ENCODE measurements around the gene TMED1.

Gene TMED1

DNA sequence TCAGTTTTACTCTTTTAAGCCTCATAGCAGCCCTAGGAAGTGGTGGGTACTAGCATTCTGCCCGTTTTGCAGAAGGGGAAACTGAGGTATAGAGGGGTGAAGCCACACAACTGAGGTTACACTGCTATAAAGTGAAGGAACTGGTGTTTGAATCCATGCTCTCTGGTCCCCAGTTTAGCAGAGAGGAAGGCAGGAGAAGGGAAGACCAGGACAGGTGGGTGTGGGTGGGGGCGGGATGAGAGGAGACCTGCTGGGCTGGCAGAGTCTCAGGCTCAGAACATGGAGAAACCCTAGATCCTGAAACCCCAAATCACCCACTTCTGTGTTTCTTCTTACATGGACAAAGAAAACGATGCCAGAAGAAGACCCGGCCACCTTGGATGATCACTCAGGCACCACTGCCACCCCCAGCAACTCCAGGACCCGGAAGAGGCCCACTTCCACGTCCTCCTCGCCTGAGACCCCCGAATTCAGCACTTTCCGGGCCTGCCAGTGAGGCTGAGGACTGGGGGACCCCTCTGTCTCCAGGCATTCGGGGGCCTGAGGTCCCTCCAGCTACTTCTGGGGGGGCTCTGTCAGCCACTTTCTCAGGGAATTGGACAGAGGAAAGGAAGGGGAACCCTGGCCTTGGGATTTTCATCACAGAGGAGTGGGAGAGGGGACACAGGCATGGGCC, 33.0 kb upstream of the TMED1 start:
- TF ChIP-seq, protein P1, sequence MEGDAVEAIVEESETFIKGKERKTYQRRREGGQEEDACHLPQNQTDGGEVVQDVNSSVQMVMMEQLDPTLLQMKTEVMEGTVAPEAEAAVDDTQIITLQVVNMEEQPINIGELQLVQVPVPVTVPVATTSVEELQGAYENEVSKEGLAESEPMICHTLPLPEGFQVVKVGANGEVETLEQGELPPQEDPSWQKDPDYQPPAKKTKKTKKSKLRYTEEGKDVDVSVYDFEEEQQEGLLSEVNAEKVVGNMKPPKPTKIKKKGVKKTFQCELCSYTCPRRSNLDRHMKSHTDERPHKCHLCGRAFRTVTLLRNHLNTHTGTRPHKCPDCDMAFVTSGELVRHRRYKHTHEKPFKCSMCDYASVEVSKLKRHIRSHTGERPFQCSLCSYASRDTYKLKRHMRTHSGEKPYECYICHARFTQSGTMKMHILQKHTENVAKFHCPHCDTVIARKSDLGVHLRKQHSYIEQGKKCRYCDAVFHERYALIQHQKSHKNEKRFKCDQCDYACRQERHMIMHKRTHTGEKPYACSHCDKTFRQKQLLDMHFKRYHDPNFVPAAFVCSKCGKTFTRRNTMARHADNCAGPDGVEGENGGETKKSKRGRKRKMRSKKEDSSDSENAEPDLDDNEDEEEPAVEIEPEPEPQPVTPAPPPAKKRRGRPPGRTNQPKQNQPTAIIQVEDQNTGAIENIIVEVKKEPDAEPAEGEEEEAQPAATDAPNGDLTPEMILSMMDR (IDR thresholded peaks at IDR 0.05; ENCODE audit: low read depth, low read length, missing control alignments): no peak
- DNase-seq (ENCODE audit: low read depth): no peak
- no peak overlapping the region for H3K4me3 ChIP-seq (ENCODE audit: low read depth, low read length)

GRCh38 chr19:10866495-10866894, 30.5 kb upstream of the TMED1 start:
- TF ChIP-seq, protein P1 (IDR thresholded peaks at IDR 0.05; ENCODE audit: low read depth, low read length, missing control alignments): no peak
- H3K4me3 ChIP-seq (ENCODE audit: low read depth, low read length): no peak overlapping the region

DNA sequence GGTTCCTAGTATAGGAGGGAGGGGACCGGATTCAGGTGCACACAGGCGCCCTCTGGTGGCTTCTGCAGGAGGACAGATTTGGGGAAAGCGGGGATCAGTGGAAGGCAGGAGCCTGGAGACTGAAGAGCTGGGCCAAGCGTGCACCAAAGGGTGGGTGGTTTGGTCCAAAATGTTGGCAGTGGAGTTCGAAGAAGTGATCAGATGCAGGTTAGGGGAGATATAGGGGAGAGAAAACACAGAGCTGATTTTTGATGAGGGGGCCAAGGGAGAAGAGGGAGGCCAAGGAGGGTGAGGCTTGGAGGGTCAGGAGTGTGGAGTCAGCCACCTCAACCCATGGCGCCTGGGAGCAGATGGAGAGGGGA, 28.5 kb upstream of the TMED1 start:
- no peak overlapping the region for H3K4me3 ChIP-seq (ENCODE audit: low read depth, low read length)
- DNase-seq (ENCODE audit: low read depth): no peak
- TF ChIP-seq, protein P1 (IDR thresholded peaks at IDR 0.05; ENCODE audit: low read depth, low read length, missing control alignments): peak; percentile 91

More at GRCh38 chr19:10866495-10866894, 30.5 kb upstream of the TMED1 start:
- DNase-seq (ENCODE audit: low read depth): no peak

- TF ChIP-seq, protein P1 (IDR thresholded peaks at IDR 0.05; ENCODE audit: low read depth, low read length, missing control alignments): no peak
- no peak for DNase-seq (ENCODE audit: low read depth)
- H3K4me3 ChIP-seq (ENCODE audit: low read depth, low read length): no peak overlapping the region
These were observed 27.2 kb upstream of the TMED1 start for GRCh38 chr19:10863107-10863717.

DNA sequence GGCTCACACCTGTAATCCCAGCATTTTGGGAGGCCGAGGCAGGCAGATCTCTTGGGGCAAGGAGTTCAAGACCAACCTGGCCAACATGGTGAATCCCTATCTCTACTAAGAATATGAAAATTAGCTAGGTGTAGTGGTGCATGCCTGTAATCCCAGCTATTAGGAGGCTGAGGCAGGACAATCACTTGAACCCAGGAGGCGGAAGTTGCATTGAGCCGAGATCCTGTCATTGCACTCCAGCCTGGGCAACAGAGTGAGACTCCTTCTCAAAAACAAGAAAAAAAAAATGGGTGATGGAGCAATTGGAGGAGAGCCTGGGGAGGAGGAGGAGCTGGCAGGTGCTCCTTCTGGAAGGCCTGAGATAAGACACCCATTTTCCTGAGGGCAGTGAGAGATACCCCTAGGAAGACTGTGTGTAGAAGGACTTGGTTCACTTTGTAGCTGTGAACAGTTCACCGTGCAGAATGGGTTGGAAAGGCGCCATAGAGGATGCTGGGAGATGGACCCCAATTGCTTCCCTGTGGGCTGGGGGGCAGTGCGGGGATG, 26.6 kb upstream of the TMED1 start:
- TF ChIP-seq, protein P1 (IDR thresholded peaks at IDR 0.05; ENCODE audit: low read depth, low read length, missing control alignments): no peak
- DNase-seq (ENCODE audit: low read depth): no peak
- H3K4me3 ChIP-seq (ENCODE audit: low read depth, low read length): no peak overlapping the region

GRCh38 chr19:10861103-10861651, 25.2 kb upstream of the TMED1 start:
- DNase-seq (ENCODE audit: low read depth): no peak
- H3K4me3 ChIP-seq (ENCODE audit: low read depth, low read length): no peak overlapping the region
- TF ChIP-seq, protein P1 (IDR thresholded peaks at IDR 0.05; ENCODE audit: low read depth, low read length, missing control alignments): peak; percentile 80

Measured in GM12864 (cell line).